GM12892 (cell line): ENCODE data around the gene RNASE4.

Source experiments
- POLR2AphosphoS5 ChIP-seq: IDR thresholded peaks from 2 replicates; pipeline ENCODE4 v1.6.1; 2011; ENCODE audit warnings: low read depth, low read length, control low read depth
- TAF1 ChIP-seq: IDR thresholded peaks from 2 replicates; pipeline ENCODE4 v1.6.1; 2011; ENCODE audit warnings: low read depth, mild to moderate bottlenecking, control low read depth, low read length, borderline replicate concordance

GRCh38 chr14:20645481-20645880, 38.9 kb upstream of the RNASE4 start:
- TF ChIP-seq POLR2AphosphoS5 (no peak), TAF1 (no peak)
